Activated naive CD8-positive, alpha-beta T cell treated with anti-CD3 and anti-CD28 coated beads, Interleukin-2, amount 50 U/mL, for 16 hours (primary cell): ENCODE data around the gene C16orf89.
"Not testable (repeated sequence)": the region's sequence is repeated elsewhere in the genome, so short reads cannot be mapped to it uniquely, and the experiment has no call there.

Experiments
- DNase-seq: peaks from one replicate; pipeline ENCODE4 v3.0.0-alpha.2; 2020; ENCODE audit warnings: low read depth, low spot score

The C16orf89 gene

DNA sequence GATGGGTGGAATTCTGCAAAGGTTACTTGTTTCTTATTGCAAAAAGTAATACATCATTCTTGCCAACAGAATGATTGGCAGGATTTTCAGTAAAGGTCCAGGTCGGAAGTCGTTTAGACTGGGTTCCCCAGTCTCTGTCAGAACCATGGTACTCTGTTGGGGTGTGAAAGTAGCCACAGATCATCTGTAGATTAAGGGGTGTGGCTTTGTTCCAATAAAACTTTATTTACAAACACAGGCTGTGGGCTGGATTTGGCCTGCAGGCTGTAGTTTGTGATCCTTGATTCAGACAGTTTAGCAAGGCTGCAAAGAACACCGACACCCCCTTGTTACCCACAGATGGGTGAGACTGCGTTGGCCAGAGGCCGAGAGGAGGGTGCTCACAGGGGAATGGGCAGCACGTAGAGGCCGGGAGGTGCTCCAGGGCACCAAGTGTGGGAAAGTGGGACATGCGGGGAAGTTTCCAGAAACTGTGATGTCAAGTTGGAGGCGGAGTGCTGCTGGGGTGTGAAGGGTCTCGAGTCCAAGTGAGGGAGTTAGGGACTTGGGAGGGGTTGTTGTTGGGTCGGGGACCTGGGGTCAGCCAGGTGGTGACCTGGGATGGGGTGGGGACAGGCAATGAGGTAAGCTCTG, 18.5 kb upstream of the C16orf89 start:
- not testable (repeated sequence) for DNase-seq

DNA sequence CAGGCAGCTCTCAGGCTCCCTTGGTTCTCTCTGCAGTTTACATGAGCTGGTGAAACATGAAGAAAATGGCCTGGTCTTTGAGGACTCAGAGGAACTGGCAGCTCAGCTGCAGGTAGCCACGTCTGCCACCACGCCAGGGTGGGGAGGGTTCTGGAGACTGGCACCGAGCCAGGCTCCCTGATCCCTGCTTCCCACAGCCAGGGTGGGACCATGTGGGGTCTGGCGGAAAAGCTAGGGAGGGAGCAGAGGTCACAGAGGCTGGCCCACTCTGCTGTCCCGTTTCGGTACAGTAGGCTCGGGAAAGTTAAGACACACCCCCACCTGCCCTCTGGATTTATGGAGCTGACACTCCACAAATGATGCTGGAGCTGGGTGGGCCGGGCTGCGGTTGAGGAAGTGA, 17.9 kb upstream of the C16orf89 start:
- DNase-seq = not testable (repeated sequence)

DNA sequence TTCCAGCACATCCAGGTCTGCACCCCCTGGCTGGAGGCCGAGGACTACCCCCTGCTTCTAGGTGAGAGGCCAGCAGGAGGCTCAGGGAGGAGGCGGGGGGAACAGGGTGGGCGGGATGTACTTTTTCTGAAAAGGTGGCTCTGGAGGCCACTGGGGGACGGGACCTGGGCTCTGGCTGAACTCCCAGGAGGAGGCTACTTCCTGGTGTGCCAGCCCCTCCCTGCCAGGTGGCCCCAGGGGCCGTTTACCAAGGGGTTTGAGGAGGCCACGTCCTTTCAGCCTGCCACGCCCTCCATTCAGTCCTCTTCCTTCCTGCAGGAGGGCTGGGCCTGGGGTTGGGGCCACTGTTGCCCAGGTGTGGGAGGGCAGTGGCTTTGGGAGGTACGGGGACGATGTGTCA, 15.2 kb upstream of the C16orf89 start:
- not testable (repeated sequence) for DNase-seq

DNA sequence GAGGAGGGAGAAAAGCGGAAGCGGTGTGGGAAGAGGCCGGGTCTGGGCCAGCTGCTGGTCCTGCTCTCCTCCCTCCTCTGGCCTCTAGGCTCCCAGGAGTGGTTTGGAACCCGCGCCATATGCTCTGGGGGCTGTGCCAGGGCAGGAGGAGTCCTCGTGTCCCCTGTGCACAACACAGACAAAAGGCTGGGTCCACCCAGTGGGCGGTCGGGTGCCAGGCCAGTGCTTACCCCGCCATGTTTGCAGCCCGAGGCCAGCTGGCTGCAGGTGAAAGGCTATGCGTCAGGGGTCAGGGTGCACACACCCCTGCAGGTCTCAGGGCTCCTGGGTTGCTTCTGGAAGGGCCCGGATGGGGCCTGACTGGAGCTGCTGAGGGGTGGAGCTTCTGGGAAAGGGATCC, 14.7 kb upstream of the C16orf89 start:
- not testable (repeated sequence) for DNase-seq

DNA sequence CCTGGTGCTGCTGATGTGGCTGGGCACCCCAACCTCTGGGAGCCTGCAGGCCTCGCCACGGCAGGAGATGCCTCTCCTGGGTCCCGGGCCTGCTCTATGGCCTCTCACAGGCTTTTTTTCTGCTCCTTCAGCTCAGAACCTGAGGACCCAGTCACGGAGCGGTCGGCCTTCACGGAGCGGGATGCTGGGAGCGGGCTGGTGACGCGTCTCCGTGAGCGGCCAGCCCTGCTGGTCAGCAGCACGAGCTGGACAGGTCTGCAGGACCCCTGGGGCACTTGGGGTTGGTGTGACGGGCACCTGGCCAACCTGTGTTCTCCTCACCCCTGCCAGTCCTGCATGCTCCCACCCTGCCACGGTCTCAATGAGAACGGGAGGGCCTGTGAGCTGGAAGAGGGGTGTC, 12.9 kb upstream of the C16orf89 start:
- DNase-seq = no peak

DNA sequence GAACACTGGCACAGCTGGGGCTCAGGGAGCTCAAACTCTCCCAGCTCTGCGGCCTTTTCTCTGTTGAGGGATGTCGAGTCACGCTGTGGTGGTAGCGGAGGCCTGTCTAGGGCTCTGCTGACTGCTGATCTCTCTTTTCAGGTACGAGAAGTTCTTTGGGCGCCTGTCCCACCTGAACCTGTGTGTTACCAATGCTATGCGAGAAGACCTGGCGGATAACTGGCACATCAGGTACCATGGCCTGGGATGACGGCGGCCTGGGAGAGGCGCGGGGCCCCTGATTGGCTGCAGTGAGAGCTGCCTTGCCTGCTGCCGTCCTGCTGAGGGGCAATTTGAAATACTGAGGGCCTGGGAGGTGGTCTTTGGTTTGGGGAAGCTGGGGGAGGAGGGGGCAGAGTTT, 11.5 kb upstream of the C16orf89 start:
- no peak for DNase-seq

DNA sequence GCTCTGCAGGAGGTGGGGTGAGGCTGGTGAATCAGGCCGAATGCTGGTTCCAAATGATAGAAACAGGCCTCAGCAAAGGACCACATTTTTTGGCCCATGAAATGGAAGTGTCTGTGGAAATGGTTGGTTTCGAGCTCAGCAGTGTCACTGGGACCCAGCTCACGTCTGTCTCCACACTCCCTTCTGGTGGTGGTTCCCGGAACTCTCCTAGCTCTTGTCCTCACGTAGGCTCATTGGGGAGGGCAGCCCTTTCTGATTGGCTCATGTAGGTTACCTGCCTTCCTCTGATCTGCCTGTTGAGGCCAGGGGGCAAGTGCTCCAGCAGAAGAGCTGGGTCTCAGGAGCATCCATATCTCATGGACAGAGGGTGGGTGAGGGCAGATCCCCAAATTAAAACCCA, 9.9 kb upstream of the C16orf89 start:
- no peak for DNase-seq

DNA sequence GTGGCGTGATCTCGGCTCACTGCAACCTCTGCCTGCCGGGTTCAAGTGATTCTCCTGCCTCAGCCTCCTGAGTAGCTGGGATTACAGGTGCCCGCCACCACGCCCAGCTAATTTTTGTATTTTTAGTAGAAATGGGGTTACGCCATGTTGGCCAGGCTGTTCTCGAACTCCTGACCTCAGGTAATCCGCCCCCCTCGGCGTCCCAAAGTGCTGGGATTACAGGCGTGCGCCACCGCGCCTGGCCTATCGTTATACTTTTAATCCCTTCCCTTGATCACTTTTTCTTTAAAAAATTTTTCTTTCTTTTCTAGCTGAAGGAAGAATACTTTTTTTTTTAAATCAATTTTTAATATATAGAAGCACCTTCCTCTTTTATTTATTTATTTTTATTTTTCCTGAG, 8.0 kb upstream of the C16orf89 start:
- DNase-seq = not testable (repeated sequence)

DNA sequence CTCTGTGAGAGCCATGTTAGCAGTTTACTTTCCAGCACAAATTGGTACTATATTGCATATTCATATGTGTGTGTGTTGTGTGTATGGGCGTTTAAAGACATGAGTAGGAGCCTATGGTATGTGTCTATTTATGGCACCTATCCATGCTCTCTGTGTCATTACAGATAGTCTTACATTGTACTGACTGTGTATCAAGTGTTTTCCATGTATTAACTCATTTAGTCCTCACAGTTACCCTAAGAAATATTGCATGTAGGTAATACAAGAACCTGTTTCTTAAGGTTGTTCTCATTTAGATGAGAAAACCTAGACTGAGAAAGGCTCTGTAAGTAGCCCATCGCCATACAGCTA, 7.5 kb upstream of the C16orf89 start:
- no peak for DNase-seq

DNA sequence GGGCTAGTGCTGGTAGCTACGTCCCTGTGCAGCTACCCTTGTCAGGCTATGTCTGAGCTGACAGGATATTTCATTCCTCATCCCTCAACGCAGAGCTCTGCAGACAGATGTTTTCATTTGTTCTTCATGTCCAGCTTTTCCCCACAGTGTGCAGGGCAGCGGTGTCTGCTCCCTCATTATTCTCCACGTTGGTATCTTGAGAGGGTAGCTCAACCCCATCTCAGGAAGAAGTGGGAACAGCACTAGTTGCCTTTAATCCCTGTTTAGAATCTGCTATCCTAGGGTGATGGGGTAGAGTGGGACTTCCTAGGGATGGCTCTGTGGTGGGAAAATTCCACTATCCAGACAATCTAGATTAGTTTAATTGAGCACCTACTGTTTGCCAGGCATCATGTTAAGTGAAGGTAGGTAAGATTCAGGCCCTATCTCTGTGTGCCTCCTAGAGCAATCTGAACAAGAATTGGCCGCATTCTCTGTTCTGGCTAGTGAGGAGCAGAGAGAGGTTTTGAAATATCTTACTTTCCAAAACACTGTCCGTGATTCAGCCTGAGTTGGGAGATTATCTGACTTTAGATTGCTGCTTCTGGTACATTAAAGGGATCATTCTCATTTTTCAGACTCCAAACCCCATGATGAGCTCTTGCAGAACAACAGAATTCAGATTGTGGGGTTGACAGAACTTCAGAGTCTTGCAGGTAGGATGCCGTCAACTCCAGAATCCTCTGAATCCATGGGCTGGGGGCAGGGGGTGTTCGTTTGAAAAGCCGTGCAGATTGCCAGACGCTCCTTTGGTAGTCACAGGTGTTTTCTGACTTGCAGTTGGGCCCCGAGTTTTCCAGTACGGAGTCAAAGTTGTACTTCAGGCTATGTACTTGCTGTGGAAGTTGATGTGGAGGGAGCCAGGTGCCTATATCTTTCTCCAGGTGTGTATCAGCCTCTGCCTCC, 6.8 kb upstream of the C16orf89 start:
- DNase-seq = no peak

DNA sequence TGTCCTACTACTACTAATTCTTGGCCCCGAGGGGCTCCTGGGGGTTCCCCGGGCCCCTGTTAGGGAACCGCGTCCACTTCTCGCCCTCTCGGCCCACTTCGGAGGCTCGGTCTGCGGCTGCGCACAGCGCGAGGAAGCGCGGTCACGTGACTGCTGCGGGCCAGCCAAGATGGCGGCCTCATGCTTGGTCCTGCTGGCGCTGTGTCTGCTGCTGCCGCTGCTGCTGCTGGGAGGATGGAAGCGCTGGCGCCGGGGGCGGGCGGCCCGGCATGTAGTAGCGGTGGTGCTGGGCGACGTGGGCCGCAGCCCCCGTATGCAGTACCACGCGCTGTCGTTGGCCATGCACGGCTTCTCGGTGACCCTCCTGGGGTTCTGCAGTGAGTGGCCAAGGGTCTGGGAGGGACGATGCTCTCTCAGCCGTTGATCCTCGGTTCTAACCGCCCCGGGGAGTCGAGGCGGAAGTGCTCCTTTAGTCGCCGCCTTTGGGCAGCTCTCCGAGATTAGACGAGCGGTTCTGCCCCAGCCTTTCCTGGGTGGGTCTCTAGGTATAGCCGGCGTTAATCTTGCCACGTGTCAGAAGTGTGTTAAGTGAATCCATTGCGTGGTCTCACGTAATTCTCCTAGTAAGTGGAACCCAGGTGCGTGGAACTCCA, 6.1 kb upstream of the C16orf89 start, which contains the start of gene ALG1:
Gene ALG1, plus strand, starts transcription at position 163 of the 653 bp plus-strand sequence. Its CDS starts 7 bp downstream, at position 170.
- DNase-seq = peak; percentile 70

DNA sequence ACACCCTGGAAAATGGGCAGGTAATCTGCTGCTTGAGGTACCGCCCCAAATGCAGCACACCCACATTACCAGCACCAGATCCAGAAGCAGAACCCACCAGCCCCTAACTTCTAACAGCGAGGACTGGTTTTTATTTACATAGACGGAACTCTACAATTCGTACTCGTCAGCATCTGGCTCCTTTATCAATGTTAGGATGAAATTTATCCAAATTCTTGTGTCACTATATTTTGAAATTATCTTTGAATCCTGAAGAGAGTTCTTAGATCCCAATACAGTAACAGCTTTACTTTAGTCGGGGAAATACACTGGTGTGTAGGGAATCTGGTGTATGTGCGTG, 5.6 kb upstream of the C16orf89 start:
- DNase-seq = no peak

DNA sequence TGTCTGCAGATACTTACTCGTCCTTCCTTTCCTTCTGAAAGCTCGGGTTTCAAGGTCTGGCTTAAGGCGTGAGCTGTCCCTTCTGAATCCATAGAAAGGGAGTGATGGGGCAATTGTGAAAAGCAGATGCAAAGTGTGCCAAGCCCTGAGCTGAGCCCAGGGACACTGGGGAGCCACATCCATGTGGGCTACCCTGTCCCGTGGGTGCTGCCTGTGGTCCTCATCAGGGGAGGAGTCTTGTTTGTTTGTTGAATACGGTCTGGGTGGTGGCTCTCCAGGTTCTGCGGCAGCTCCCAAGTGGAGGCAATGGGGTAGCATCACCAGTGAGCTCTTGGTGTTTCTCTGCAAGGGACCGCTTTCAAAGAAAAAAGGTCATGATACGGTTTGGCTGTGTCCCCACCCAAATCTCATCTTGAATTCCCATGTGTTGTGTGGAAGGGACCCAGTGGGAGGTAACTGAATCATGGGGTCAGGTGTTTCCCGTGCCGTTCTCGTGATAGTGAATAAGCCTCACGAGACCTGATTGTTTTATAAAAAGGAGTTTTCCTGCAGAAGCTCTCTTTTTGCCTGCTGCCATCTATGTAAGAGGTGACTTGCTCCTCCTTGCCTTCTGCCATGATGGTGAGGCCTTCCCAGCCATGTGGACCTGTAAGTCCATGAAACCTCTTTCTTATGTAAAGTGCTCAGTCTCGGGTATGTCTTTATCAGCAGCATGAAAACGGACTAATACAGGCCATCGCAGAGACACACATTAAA, 4.9 kb upstream of the C16orf89 start:
- no peak for DNase-seq

DNA sequence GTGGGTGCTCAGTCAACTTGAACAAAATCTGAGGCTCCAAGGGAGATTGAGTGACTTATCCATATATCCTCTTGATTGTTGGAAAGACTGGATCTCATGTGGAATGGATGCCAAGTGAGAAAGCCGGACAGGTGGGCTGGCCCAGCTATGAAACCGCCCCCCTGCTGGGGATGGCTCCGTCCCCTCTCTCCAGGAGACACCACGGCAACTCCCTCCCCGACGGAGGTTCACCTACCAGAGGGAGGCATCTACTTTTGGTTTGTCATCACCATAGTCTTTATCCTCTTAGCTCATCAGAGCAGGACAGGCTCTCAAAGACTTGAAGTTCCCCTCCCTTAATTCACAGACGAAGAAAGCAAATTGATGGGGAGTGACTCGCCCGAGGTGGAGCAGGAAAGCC, 4.1 kb upstream of the C16orf89 start:
- no peak for DNase-seq

DNA sequence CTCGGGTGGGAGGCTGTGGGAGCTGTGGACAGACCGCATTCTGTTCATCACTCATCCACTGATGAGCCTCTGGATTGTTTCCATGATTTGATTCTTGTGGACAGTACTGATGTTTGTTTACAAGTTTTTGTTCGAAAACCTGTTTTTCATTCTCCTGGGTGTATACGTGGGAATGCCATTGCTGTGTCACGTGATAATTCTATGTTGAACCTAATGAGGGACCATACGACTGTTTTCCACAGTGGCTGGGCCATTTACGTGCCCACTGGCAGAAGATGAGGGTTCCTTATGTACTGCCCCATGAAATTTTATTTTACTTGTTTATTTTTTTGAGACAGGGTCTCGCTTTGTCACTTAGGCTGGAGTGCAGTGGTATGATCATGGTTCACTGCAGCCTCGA, 3.3 kb upstream of the C16orf89 start:
- DNase-seq = no peak

DNA sequence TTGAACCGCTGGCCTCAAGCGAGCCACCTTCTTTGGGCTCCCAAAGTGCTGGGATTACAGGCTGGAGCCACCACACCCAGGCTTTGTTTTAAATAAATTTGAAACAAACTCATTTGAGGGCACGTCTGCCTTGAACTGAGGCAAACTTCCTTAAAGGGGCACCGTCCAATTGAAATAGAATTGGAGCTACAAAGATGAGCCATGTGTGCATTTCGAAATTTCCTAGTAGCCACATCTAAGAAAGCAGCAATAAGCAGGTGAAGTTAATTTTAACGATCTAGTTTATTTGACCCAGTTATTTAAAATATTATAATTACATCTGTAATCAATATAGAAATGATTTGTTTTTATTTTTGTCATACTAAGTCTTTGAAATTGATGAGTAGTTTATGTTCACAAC, 755 bp upstream of the C16orf89 start:
- DNase-seq = no peak

DNA sequence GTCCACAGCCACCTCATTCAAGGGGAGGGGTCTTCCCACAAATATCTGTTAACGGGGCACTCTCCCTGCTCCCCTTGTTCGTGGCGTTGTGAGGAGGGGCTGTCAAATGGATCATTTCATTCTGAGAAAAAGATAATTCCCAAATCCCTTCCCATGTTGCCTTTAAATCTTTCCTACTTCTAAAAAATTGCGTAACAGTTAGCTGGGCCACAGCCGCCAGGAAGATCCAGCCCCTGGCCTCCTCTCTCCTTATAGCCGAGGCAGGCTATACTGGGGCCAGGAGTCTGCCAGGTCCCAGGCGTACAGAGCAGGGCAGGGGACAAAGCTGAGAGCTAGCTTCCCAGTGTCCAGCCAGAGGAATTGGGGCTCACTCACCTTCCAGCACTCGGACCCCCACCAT, 430 bp downstream of the C16orf89 start:
- DNase-seq = no peak

DNA sequence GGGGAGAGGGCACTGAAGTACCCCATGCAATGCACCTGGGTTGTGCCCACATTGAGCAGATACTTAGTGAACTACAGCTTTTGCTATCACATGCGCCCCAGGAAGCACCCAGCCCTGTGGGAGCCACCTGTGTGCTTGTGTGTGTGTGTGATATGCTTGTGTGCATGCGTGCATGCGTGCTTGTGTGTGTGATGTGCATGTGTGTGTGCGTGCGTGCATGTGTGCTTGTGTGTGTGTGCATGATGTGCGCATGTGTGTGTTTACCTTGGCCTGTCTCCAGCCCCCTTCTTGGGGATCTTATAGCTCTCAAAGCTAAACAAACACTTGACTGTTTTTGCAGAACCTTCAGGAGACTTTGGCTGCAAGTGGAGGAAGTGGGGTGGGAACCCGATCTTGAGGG, 841 bp downstream of the C16orf89 start:
- DNase-seq = no peak

DNA sequence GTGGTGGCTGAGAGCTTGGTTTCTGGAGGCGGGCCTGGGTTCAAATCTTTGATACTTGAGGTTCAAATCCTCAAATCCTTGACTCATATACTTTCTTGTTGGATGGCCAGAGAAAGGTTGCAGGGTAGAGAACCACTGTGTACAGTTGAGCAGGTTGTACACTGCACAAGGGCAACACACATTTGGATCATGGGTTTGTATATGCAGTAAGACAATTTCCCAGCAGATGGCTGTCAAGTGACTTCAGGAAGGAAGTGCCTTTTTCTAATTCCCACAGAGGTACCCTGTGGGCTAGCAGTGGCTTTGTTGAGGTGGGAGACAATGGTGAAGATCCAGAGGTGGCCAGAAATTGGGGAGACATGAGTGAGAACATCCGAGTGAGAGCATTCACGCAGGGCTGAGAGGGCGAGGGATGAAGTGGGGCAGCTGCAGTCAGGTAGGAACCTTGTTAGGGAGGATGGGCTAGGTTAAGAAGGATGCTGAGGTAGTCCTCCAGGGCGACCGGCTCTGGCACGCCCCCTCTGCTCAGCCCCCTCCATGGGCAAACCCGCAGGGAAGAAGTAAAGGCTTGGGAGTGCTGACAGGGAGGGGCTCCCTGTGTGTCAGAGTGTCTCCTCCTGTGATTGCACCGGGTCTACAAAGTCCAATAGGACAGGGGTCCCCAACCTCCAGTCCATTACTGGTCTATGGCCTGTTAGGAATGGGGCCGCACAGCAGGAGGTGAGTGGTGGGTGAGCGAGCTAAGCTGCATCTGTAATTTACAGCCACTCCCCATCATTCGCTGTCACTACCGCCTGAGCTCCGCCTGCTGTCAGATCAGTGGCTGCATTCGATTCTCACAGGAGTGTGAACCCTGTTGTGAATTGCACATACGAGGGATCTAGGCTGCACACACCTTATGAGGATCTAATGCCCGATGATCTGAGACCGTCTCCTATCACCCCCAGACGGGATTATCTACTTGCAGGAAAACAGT, 2.7 kb downstream of the C16orf89 start:
- no peak for DNase-seq

DNA sequence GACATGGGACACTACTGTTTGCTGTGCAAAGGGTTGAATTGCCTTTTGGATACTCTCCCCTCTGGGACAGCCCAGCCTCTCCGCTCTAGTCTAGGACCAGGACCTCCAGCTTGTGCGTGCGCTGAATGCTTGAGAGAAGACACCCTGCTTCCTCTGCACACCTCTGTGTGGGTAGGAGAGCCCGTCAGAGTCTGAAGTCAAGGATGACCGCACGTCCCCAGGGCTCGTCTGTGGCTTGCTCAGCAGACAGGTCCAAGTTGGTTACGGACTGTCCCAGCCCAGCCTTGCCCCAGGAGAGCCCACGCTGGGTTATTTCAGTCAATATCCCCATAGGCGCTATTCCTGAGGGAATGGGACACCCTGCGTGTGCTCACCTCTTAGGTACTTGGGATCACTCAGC, 3.7 kb downstream of the C16orf89 start:
- DNase-seq = no peak
